Stimulated activated CD8-positive, alpha-beta memory T cell treated with anti-CD3 and anti-CD28 coated beads, Interleukin-12 subunit alpha, Interleukin-12 subunit beta, amount 100 ng/mL, for 24 hours (primary cell): ENCODE results near the gene PEX16.

Source experiments
- DNase-seq: peaks from one replicate; pipeline ENCODE4 v3.0.0-alpha.2; 2020; ENCODE audit errors: extremely low read depth

The PEX16 gene

DNA sequence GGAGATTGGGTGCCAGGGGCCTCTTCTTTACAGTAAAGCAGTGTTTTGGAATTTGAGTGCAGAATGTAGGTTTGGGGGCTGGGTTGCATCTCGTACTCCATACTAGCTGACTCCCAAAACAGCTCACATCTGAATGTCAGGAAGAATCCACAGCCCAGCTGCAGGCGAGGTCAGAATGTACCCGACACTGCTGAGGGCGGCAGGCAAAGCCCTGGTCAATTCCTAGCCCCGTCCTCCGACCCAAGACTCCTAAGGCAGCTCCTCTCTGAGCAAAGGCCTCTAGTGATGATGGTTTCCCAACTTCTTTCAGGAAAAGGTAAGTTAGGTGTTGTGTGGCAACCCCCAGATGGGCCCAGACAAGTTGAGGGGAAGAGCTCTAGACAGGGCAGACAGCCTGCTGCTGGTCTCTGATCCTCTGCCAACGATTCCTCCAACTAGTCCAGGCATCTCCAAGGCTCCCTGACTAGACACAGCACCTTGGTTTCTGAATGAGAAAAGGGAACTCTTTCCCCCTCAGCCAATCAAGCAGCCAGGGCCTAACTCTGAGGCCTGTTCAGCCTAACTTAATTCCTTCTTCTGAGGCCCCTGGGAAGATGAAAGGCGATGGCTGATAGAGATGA lies 13.4 kb upstream of the PEX16 start:
- DNase-seq: no peak

DNA sequence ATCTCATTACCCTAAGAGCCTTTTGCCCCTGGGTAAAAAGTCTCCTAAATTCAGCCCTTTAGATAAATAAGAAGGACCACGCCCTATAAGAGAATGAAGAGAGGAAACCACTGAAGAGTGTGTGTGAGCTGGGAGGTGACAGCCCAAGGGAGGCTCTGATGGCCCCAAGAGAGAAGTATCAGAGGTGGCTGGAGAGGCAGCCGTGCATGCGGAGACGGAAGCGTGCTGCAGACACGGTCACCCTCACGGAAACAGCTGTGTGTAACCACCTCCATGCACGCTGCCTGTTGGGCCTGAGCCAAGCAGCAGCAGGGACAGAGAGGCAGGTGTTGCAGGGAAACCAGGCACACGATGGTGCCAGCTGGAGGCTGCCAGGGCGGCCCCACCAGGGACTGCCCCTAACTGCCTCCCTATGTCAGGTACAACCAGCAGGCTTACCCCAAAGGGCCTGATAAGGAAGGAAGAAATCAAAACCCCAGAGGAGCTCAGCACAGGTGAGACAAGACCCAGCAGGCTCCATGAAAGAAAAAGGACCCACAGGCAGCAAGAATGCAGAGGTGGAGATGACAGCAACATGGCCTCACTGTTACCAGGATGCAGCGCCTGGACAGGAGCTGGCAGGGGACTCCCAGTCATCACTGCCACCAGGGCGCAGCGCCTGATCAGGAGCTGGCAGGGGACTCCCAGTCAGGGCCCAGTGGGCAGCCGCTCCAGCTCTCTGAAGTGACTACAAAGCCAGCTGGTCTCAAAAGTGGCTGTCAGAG lies 12.5 kb upstream of the PEX16 start:
- no peak for DNase-seq

DNA sequence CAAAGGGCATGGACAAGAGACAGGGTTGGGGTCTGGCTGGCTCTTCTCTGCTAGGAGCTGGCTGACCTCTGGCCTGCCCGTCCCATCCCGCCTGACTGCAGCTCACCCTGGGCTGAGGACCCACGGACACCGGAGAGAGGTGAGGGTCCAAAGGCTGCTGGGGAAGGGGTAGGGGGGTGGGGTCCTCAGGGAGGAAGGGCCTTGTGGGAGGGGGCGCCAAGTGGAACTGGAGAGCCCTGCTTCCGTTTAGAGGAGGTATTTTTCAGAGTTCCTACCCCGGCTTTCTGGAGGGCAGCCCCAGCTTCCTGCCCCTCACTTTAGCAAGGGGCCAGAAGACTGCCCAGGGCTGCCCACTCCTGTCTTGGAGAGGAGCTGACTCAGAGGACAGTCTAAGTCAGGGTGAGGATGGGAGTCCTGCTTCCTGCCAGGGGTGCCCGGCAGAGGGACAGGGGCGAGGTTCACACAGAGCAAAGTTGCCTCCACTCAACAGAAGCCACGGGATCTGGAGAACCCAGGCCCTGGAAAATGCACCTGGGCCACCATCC lies 11.9 kb upstream of the PEX16 start:
- DNase-seq: no peak

DNA sequence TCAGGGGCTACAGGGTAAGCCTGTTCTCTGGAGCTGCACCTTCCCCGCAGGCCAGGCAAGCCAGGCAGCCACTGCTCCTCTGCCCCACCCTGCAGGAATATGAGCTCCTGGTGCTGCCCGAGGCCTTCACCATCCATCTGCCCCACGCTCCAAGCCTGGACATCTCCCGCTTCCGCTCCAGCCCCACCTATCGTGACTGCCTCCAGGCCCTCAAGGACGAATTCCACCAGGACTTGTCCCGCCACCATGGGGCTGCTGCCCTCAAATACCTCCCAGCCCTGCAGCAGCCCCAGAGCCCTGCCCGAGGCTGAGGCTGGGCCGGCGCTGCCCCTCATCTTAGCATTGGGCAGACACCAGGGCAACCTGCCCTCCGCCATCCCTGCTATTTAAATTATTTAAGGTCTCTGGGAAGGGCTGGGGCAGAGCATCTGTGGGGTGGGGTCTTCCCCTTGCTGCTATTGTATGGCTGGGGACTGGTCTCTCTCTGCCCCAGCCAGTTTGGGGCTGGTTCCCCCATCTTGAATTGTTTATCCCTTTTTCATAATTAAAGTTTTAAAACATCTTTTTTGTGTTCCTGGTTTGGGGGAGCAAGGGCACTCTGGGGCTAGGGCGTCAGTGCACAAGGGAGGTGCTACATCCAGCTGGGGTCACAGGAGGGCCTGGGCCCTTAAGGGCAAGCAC lies 11.0 kb upstream of the PEX16 start:
- DNase-seq: no peak

DNA sequence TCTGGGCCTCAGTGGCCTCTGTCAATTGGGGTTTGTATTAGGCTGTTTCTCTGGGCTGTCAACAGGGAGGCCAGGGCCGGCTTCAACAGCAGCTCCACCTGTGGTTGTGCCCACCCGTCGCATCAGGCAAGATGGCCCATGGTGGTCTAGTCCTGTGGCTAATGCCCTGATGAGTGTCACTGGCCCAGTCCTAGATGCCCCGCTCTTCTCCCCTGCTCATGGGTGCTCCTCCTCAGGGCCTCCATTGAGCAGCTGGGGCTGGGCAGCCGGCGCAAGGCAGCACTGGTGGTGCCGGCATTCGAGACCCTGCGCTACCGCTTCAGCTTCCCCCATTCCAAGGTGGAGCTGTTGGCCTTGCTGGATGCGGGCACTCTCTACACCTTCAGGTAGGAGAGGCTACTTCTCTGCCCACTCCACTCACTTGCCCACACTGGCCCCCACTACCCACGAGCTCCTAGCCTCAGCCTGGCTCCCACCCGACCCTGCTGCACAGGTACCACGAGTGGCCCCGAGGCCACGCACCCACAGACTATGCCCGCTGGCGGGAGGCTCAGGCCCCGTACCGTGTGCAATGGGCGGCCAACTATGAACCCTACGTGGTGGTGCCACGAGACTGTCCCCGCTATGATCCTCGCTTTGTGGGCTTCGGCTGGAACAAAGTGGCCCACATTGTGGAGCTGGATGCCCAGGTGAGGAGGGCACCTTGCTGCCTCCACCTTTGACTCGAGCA lies 10.2 kb upstream of the PEX16 start:
- no peak for DNase-seq

DNA sequence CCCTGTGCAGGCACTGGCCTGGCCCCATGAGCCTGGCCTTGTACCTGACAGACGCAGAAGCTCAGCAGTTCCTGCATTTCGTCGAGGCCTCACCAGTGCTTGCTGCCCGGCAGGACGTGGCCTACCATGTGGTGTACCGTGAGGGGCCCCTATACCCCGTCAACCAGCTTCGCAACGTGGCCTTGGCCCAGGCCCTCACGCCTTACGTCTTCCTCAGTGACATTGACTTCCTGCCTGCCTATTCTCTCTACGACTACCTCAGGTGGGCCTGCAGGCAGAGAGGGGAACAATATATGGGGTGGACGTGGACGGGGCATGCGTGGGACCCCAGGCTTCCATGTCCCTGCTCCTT lies 9.6 kb upstream of the PEX16 start:
- no peak for DNase-seq

DNA sequence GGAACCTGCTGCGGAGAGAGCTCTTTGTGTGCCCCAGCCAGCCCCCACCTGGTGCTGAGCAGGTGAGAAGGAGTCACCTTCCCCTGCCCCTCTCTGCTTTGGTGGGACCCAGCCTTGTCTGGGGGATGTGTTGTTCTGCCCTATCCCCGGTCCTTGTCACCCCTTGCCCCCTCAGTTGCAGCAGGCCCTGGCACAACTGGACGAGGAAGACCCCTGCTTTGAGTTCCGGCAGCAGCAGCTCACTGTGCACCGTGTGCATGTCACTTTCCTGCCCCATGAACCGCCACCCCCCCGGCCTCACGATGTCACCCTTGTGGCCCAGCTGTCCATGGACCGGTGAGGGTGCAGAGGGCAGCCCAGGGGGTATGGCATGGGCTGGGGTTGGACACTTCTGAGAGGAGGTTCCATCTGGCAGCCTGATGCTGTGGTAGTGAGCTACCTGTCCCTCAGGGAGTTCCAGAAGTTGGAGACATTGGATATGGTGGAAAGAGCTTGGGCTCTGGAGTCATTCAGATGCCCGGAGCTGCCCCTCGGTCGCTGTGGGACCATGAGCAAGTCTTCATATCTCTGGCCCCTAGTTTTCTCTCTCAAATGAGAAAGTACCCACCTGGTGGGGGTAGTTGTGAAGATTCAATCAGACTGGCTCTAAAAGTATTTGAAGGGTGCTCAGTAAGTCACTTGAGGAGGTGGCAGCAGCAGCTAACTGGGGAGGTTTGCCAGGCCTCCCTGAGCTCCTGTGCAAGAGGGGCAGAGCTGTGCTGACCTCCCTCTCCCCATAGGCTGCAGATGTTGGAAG lies 9.1 kb upstream of the PEX16 start:
- DNase-seq: no peak

DNA sequence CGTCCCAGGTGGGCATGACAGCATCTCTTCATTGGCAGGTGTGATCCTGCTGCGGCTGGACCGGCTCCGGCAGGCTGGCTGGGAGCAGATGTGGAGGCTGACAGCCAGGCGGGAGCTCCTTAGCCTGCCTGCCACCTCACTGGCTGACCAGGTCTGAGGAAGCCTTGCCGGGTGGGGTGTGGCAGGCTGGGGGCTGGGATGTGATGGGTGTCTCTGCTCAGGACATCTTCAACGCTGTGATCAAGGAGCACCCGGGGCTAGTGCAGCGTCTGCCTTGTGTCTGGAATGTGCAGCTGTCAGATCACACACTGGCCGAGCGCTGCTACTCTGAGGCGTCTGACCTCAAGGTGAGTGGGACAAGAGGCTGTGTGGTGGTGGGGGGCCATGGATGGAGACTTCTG lies 8.3 kb upstream of the PEX16 start:
- no peak for DNase-seq

DNA sequence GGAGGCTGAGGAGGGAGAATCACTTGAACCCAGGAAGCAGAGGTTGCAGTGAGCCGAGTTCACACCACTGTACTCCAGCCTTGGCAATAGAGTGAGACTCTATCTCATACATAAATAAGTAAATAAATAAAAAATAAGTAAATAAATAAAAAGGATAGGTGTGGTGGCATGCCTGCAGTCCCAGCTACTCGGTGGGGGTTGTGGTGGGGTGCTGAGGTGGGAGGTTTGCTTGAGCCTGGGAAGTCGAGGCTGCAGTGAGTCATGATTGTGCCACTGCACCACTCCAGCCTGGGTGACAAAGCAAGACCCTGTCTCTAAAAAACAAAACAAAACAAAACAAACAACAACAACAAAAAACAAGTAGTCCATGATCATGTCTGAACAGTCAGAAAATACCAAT lies 7.9 kb upstream of the PEX16 start:
- DNase-seq: no peak

DNA sequence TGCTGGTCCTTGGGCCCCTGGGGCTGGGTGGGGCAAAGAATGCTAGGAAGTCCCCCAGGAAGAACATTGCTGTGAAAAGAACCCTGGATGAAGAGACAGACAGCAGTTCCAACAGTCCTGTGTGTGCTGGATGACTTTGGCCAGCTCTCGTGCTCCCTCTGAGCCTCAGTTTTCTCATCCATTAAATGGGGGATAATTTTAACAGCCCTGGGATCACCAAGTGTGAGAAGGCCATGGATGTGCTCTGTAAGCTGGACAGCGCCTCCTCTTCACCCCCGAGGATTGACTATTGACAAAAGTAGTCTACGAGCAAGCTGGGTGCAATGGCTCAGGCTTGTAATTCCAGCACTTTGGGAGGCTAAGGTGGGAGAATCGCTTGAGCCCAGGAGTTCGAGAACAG lies 7.2 kb upstream of the PEX16 start:
- no peak for DNase-seq

DNA sequence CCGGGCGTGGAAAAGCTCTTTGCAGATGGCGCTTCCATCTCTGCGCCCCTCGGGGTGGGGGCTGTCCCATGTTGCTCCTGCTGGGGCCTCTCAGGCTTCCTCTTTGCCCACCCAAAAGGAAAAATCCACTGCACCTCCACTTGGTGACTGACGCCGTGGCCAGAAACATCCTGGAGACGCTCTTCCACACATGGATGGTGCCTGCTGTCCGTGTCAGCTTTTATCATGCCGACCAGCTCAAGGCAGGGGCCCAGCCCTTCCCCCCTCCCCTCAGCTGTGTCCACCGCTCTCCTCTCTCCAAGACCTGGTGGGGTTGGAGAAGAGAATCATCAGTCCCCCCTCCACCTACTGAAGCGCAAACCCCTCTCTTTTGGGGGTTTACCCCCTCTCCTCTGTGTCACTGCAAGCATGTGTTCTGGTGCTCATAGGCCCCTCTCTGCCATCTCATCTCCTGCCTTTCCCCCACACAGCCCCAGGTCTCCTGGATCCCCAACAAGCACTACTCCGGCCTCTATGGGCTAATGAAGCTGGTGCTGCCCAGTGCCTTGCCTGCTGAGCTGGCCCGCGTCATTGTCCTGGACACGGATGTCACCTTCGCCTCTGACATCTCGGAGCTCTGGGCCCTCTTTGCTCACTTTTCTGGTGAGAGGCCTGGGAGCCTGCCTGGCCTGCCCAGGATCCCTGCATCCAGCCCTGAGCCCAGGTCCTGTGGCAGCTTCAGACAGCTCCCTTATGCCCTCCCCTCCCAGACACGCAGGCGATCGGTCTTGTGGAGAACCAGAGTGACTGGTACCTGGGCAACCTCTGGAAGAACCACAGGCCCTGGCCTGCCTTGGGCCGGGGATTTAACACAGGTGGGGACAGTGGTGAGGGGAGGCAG lies 6.6 kb upstream of the PEX16 start:
- no peak for DNase-seq

DNA sequence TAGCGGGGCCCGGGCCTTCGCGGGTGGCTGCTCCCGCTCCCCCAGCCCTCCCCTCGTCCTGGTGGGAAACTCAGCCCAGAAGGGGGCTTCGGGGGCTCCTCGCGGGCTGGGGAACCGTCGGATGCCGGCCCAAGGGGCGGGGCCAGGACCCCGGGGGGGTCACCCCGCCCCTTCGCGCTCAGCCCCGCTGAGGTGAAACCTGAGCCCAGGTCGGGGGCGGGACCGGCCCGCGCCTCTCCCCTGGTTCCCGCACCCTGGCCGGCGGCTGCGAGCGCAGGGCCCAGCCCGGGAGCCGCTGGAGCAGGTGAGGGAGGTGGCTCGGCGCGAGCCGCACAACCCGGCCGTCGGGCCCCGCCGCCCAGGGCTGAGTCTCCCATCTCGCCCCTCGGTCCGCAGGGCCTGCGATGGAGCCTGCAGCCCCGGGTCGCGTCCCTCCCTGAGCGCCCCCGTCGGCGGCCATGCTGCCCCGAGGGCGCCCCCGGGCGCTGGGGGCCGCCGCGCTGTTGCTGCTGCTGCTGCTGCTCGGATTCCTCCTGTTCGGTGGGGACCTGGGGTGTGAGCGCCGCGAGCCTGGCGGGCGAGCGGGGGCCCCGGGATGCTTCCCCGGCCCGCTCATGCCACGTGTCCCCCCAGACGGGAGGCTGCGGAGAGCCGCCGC lies 4.9 kb upstream of the PEX16 start, which contains the start of gene LARGE2:
Gene LARGE2 (plus strand): TSS at position 232 of the 658 bp plus-strand sequence. CDS start 227 bp downstream, at position 459.
- DNase-seq: no peak

DNA sequence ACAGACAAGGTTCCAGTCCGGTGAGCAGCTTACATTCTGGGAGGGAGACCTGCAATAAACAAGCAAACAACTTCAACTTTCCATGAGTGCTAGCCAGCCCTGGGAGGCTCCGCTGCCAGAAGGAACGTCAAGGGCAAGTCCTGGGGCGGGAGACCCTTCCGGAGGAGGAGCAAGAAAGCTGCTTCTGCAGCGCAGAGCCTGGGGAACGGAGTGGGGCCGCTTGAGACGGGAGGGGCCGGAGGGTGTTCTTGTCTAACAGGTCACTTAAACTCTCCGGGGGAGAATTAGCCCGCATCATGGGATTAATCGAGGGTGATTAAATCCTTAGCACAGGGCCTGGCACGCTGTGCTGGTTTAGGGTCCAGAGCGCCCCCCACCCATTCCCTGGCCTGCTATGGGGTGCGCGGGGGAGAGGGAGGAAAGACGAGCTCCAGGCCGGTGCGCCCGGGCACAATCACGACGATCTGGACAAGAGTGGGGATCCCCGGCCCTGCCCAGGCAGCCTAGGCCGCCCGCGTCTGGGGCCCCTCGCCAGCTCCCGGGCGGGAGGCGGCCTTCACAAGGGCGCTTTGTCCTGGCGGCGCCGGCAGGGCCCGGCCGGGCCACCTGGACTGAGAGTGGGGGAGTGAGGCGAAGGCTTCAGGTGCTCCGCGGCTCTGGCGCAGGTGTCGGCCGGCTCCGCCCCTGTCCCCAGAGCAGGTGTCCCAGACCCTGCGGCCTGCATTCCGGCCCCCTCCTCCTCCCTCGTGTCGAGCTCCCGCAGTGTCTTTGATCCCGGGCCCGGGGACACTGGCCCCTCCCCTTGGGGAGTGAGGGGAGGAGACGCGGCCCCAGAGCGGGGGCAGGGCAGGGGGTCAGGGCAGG lies 4.1 kb upstream of the PEX16 start:
- DNase-seq: no peak

DNA sequence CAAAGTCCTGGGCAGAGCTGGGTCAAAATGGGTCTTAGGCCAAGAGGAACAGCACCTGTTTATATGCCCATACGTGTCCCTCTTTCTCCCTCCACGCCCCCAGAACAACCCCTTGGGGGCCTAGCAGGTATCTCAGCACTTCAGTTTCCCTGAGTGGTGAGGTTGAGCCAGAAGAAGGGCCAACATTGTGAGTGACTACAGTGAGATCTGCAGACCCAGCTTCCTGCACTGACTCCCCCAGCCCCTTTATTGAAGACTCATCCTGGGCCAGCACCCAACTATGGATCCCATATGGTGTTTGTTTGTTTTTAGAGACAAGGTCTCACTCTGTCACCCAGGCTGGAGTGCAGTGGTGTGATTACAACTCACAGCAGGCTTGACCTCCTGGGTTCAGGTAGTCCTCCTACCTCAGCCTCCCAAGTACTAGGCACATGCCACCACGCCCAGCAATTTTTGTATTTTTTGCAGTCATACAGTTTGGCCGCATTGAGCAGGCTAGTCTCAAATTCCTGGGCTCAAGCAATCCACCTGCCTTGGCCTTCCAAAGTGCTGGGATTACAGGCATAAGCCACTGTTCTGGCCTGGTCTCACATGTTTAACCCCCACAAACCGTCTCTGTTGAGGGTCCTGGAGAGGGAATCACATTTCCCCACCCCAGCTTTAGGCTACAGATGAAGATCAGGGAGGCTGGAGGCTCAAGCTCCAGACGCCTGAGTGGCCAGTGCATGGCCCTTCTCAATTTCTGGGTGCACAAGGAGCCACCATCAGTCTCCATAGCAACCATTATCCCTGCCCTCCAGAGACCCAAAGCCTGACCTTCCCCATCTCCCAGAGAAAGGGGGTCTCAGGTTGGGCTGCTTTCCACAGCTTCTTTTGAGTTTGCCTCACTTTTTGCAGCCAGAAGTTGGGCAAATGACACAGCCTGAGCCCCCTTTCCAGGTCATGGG lies 3.1 kb upstream of the PEX16 start:
- no peak for DNase-seq

DNA sequence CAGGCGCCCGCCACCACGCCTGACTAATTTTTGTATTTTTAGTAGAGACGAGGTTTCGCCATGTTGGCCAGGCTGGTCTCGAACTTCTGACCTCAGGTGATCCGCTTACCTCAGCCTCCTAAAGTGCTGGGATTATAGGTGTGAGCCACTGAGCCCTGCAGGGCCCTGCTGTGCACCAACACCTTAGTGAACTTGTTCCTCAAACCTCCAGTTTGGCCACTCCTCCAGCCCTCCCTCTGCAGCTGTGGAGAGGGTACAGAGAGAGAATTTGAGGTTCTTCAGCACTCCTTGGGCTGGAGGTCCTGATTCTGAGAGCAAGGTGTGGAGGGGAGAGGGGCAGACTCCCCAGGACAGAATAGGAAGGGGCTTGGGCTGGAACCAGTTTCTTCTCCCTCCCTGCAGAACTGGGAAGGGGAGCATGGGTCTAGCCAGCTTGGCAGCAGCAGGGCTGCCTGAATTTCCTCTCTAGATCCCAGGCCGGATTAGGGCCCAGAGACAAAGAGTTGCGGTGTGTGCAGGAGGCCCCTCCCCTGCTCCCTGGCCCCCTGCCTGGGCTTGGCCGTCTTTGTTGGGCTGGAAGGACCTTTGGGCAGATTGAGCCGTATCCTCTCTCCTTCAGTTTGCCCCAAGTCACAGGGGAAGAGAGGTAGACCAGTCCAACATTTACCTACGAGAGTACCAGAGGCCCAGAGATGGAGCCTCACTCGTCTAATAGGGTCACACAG lies 2.3 kb upstream of the PEX16 start:
- no peak for DNase-seq

DNA sequence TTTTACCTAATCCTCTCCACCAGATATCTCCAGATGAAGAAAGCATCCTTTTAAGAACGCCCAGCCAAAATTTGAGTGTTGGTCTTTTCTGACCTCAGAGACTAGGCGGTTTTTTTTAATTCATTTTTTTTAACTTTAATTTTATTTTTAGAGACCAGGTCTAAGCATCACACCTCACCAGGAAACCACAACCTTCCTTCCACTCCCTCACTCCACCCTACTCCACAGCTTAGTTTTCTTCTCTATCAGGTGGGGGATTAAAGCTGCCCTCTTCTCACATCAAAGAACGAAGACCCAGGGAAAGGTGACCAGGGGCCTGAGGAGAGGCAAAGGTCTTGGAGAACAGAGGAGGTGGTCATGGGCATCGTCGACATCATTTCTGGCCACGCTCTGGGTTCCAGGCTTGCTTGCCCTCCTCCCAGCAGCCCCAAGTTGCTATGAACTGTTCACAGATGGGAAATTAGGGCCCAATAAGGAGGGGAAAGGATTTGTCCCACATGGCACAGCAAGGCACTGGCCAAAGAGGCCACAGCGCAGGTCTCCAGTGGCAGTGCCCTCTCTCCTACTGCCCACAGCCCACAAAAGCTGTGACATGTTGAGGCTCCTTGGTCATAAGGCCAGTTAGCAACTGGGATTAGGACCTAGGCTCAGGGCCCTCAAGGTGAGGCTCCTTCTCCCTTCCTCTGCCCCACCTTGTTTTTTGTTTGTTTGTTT lies 1.4 kb upstream of the PEX16 start:
- no peak for DNase-seq
